GM21786 (cell line): ENCODE measurements around the gene DNAJC22.
"Not testable (repeated sequence)": the region's sequence is repeated elsewhere in the genome, so short reads cannot be mapped to it uniquely, and the experiment has no call there.

ENCODE experiments used
- ATAC-seq: cut with Tn5 transposase; IDR thresholded peaks from one replicate; pipeline ENCODE4 v1.9.1; 2021; ENCODE audit not compliant: unreplicated experiment

DNAJC22 gene

GRCh38 chr12:49330631-49331379 lies 15.9 kb upstream of the DNAJC22 start:
- no peak for ATAC-seq

DNA sequence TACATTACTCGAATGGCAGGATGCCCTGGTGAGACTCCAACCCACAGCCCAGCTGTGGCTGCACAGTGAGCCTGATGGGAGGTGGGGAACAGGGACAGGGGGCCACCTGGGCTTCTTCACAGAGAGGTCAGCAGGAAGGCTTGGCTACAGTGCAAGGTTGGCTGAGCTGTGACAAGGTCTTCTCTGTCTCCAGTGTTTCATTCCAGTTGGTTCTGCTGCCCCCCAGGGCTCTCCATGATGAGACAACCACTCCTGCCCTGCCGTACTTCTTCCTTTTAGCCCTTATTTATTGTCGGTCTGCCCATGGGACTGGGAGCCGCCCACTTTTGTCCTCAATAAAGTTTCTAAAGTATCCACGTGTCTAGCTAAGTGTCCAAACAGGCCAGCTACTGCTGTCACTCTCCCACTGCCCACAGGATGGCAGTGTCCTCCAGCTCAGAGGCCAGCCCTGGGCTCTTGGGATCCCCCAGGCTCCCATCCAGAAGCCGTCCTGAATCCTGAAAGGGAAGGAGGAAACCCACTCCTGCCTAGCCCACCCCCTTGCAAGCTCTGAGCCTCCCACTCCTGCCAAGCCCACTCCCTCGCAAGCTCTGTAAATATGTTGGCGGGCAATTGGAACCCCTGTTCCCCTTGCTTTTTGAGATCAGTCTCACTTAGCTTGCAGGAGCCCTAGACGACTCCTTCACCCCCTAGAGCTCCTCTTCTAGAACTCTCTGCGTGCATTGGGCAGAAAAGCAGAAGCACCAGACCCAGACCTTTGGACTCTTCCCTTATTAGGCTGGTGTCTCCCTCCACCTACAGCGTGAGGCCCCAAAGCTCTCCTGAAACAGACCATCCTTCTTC lies 15.1 kb upstream of the DNAJC22 start:
- ATAC-seq = no peak

DNA sequence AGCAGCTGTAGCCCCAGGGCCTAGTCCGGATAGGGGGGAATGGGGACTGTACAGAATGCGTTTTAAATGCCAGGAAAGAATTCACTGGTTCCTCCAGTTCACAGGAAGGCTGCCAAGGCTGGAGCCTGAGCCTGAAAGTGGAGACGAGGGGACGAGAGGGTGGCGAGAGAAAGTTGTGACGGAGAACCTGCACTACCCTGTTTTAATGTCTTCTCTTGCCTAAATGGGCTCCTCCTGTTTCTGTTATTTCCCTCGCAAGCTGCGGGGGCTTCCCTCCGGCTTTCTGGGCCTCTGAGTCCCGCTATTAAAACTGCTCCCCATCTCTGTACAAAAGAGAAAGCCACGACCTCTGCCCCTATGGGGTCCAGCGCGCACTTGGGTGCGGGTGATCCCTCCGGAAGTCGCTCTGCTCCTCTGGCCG lies 14.2 kb upstream of the DNAJC22 start:
- ATAC-seq = no peak

DNA sequence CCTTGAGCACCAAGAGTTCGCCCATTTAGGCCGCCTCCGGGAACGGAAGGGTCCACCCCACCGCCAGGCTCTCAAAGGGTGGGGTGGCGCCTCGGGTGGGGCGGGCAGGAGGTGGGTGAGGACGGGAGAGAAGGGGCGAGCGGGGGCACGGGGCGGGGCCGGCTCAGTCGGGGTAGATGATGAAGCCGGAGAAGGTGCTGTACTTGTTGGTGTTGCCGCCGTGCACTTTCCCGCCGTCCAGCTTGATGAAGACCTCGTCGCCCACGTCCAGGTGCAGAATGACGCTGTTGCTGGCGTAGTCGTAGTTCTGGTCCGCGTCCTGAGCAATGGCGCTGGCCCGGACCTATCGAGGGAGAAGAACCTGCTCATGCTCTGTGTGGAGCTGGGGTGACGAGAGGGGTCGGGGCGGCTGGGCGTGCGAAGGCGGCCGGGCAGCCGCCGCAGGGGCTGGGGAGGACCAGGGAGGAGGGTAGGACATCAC lies 13.8 kb upstream of the DNAJC22 start:
- ATAC-seq = no peak

DNA sequence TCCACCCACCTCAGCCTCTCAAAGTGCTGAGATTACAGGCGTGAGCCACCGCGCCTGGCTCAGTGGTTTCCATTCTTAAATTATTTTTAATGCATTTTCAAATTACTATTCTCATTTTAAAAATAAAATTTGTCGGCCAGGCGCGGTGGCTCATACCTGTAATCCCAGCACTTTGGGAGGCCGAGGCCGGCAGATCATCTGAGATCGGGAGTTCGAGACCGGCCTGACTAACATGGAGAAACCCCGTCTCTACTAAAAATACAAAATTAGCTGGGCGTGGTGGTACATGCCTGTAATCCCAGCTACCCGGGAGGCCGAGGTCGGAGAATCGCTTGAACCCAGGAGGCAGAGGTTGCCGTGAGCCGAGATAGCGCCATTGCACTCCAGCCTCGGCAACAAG lies 12.9 kb upstream of the DNAJC22 start:
- ATAC-seq = not testable (repeated sequence)

DNA sequence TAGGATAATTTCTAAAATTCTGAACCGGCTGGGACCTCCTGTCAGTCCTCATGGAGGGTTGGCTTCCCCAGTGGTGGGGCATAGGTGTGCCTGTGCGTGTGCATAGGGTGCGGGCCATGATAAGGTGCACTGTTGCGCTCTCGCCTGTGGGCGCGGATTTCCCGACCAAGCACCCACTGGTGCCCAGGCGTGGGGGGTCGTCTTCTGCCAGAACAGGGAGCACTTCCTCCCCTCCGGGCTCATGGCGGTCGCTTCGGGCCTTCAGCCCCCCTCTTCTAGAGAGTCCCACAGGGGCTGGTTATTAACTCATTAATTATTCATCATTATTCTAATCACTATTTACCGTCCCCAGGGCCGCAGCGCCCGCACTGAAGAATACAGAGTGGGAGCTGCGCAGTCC lies 12.5 kb upstream of the DNAJC22 start:
- ATAC-seq = no peak

DNA sequence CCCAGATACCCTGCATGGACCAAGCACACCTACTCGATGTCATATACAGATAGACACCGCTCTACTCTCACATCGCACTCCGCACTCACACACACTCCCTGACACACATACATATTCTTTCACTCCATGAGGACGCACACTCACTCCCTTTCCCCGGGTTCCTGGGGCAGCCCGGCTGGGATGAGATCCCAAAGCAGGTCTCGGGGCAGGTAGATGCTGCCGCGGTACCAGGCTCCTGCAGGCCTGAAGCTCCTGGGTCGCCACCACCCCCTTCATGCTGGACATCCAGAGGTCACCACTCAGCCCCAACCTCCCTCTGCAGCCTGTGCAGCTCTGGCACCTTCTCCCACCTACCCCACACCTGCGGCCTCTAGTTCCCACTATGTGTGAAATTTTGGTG lies 12.0 kb upstream of the DNAJC22 start:
- ATAC-seq = no peak

- no peak for ATAC-seq
Measured at GRCh38 chr12:49335118-49335954, 11.4 kb upstream of the DNAJC22 start.

DNA sequence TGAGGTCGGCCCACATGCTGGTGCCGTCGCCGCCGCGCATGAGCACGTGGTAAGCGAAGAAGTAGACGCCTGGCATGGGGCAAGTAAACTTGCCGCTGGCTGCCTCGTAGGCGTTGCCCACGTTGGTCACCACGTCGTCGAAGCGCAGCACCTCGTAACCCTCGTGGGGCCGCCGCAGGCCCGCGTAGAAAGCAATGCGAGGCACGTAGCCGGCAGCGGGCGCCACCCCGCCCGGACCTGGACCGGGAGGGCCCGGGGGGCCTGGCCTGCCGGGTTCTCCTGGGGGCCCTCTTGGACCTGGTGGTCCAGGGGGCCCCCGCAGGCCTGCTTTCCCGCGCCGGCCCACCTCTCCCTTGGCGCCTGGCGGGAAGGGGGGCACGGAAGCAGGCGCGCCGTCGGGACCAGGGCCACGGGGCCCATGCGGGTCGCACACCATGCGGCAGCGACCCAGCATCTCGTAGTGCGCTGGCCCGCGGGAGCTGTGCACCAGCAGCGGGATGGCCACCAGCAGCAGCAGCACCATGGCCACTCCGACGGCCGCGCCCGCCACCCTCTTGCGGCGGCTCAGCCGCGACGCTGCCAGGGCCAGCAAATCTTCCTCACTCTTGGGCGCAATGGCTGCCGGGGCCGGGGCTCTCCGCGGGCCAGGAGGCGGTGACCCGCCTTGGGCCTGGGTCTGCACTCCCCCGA lies 10.6 kb upstream of the DNAJC22 start:
- no peak for ATAC-seq

DNA sequence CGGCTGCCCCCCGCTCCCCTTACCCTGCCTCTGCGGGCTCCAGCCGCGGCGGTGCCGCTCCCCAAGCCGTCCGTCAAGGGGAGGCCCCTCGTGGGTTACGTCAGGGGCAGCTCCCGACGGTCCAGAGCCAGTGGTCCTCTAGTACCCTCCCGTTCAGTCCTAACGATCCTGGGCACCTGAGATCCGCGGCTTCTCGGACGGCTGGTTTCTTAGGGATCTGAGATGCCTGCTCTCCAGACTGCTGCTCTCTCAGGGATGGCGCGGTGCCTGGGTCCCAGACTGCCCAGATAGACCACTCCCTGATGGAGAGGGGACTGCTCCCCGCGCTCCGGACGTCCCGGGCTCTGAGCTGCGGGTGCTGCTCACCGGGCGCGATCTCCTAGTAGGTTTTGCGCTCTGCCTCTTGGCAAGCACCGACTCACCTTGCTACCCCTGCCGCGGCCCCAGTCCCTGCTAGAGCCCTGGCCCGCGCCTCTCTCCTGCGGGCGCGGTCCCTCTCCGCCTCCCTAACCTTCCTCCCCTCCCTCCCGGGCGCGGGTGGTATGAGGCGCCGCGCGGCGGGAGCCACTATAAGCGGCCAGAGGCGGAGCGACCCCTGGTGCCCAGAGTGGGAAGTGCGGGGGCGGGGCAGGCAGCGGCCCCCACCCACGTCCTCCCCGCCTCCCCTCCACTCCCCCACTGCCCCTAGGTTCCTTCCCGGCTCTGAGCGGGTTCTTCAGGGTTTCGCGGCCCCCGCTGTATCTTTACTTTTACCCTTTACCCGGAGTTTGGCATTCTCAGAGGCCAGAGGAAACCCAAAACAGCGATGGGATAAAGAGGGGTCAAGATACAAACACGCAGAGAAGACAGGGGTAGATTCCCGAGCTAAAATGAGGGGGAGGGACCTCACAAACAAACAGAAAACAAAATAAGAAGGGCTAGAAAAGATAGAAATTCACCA lies 9.8 kb upstream of the DNAJC22 start, which contains the start of gene C1QL4:
Gene C1QL4 (minus strand): TSS at position 544 of the 940 bp plus-strand sequence. CDS start 711 bp downstream, outside the sequence.
- no peak for ATAC-seq

DNA sequence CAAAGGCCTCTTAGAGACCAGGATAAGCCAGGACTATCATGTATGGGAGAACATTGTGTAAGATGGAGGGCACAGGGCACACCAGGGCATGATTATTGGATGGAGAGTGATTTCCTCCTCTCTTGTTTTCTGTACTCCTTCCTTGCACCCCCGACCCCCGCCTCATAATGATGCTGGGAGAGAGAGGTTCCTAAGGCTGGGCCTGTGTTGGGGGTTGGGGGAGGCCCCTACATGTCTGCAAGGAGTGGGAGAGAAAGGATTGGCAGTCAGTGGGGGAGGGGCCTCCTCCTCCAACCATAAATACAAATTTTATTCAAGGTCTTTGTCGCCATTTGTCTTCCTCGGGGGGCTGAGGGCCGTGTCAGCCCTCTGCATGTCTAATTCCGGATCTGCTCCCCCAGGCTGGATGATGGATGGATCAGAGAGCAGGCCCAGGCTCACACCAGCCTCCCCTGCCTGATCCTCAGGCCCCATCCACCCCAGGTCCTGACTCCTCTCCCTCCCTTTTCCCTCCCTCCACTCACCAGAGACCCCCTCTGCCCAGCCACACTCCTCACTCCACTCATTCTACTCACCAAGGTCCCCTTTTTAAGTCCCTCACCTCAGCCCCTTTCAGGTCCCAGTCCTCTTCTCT lies 7.7 kb upstream of the DNAJC22 start:
- no peak for ATAC-seq

DNA sequence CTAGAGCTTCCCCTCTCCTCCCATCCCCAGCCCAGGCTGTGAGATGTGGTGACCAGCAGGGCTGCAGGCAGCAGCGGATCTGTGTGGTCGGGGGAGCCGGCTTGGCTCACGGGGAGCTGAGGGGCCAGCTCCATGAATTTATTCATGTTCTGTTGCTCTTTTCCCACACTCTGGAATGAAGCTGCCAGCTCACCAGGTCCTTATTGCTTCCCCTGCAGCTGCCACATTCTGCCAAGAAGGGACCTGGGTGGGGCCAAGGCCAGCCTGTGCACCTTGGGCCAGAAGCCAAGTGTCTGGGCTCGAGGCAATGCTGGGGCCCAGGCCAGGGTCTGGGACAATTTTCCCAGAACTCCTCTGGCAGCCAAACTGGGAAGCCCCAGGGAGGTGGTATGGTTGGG lies 7.2 kb upstream of the DNAJC22 start:
- ATAC-seq = no peak

- no peak for ATAC-seq
Measured at GRCh38 chr12:49340095-49340870, 6.4 kb upstream of the DNAJC22 start.

GRCh38 chr12:49340971-49341776 lies 5.5 kb upstream of the DNAJC22 start:
- no peak for ATAC-seq

- no peak for ATAC-seq
Measured at GRCh38 chr12:49341777-49342065, 5.0 kb upstream of the DNAJC22 start.

- peak; percentile 60 for ATAC-seq
Measured at GRCh38 chr12:49342066-49342913, 4.4 kb upstream of the DNAJC22 start.
